GM10847 (cell line): Measurements from ENCODE around the gene SNCB.

Source experiments
- POLR2A ChIP-seq: IDR thresholded peaks from 2 replicates; pipeline ENCODE4 v1.6.1; 2011; ENCODE audit not compliant: insufficient read length; ENCODE audit errors: extremely low read depth

SNCB gene

DNA sequence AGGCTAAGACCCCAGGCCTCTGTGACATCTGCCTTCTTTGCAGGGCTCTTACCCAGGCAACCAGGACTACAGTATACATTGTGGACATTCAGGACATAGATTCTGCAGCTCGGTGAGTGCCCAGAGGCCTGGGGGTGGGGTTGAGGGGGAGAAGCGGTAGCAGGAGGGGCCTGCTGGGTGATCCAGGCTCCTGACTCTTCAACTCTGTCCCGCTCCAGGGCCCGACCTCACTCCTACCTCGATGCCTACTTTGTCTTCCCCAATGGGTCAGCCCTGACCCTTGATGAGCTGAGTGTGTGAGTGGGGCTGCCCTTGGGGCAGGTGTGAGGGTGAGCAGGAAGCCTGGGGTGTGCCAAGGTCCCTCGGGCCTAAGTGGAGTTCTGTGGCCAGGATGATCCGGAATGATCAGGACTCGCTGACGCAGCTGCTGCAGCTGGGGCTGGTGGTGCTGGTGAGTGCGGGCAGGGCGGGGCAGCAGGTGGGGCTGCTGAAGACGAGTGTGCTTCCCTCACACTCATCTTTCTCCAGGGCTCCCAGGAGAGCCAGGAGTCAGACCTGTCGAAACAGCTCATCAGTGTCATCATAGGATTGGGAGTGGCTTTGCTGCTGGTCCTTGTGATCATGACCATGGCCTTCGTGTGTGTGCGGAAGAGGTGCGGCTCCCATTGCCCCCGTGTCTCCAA is 40.2 kb downstream of the SNCB start:
- TF ChIP-seq POLR2A: no peak

DNA sequence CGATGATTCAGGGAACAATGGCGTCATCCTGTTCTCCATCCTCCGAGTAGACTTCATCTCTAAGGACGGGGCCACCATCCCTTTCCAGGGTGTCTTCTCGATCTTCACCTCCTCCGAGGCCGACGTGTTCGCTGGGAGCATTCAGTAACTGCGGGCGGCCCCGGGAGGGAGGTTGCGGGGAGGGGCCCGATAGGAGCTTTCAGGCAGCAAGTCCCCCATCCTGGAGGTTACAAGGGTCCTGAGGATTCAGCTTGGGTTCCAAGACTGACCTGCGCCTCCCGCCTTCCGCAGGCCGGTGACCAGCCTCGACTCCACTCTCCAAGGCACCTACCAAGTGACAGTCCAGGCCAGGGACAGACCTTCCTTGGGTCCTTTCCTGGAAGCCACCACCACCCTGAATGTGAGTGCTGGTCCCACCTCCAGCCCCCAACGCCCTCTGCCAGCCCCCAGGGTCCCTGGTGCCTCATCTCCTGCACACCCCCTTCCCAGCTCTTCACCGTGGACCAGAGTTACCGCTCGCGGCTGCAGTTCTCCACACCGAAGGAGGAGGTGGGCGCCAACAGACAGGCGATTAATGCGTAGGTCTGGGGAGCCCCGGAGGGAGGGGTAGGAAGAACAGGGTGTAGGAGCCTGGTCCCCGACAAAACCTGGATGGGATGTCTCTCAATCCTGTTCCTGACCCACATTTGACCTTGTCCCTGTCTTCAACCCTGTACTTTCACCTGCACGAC is 41.1 kb downstream of the SNCB start:
- no peak for TF ChIP-seq POLR2A

DNA sequence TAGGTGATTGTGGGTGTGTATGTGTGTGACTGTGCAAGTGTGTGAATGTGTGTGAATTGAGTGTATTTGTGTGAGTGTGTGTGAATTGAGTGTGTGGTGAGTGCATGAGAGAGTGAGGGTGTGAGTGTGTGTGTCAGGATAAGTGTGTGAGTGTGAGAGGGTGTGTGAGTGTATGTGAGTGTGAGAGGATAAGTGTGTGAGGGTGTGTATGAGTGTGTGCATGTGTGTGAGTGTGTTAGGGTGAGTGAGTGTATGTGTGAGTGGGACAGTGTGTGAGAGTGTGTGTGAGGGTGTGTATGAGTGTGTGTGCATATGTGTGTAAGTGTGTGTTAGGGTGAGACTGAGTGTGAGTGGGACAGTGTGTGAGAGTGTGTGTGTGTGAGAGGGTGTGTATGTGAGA is 42.0 kb downstream of the SNCB start:
- no peak for TF ChIP-seq POLR2A

DNA sequence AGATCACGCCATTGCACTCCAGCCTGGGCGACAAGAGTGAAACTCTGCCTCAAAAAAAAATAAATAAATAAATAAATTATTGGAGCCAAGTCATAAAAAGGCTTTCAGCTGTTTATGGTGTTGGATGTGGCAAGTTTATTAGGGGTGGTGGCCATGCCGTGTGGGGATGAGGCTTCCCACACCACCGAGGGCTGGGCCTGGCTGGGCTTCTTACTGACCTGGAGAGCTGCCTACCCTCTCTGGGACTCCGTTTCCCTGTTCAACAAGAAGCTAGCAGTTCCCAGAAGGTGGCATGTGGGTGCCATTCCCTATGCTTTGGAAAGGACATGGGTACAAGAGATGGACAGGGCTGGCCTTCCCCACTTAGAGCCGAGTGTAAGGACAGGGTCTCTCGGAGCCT is 42.9 kb downstream of the SNCB start:
- no peak for TF ChIP-seq POLR2A

DNA sequence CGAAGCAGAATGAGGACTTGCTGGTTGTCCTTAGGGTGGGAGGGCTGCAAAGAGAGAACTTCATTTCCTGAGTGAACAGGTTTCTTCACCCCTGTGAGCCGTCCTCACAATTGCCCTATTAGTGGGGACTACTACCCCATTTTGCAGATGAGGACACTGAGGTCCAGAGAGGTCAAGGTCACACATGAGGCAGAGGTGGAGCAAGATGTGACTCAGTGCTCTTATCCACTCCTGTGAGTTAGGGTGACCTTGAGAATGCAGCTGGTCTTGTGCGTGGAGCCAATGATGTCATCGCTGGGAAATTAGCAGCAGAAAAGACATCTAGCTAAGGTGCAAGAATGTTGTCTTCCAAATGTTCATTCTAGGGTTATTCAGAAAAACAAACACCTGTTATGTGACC is 47.3 kb downstream of the SNCB start:
- no peak for TF ChIP-seq POLR2A

DNA sequence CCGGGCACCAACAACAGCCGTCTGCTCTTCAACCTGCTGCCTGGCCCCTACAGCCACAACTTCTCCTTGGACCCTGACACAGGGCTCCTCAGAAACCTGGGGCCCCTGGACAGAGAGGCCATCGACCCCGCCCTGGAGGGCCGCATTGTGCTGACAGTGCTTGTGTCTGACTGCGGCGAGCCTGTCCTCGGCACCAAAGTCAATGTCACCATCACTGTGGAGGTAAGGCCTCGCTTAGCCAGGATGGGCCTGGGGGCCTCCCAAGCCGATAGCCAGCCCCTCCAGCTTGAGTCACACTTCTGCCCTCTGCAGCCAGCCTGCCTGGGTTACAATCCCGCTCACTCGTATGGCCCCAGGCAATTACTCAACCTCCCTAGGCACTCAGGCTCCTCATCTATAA is 49.0 kb downstream of the SNCB start:
- TF ChIP-seq POLR2A: no peak

DNA sequence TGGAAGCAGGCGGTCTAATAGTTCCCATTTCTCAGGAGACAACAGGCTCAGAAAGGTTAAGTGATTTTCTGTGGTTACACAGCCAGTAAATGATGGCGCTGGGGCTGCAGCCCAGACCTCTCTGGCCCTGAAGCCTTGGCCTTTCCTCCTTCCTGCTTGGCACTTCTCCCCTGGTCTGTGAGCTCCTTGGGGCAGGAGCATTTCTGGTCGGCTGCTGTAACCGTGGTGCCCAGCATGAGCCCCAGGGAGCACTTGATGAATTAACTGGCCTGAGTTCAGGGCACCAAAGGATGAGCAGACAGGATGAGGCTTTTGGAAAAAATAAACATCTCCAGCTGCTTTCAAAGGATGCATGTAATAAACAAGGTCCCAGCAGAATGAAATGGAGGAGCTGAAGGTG is 51.0 kb downstream of the SNCB start:
- no peak for TF ChIP-seq POLR2A

DNA sequence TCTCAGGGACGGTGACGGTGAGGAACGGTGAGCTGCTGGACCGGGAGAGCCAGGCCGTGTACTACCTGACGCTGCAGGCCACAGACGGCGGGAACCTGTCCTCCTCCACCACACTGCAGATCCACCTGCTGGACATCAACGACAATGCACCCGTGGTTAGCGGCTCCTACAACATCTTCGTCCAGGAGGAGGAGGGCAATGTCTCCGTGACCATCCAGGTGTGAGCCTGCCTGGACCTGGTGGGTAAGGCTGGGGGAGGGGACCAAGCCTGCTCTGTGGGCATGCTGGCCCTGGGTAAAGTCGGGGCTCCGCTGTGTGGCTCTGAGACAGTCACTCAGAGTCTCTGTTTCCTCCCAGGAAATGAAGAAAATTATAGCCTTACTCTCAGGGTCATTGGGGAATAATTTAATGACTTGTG is 51.9 kb downstream of the SNCB start:
- TF ChIP-seq POLR2A: no peak

DNA sequence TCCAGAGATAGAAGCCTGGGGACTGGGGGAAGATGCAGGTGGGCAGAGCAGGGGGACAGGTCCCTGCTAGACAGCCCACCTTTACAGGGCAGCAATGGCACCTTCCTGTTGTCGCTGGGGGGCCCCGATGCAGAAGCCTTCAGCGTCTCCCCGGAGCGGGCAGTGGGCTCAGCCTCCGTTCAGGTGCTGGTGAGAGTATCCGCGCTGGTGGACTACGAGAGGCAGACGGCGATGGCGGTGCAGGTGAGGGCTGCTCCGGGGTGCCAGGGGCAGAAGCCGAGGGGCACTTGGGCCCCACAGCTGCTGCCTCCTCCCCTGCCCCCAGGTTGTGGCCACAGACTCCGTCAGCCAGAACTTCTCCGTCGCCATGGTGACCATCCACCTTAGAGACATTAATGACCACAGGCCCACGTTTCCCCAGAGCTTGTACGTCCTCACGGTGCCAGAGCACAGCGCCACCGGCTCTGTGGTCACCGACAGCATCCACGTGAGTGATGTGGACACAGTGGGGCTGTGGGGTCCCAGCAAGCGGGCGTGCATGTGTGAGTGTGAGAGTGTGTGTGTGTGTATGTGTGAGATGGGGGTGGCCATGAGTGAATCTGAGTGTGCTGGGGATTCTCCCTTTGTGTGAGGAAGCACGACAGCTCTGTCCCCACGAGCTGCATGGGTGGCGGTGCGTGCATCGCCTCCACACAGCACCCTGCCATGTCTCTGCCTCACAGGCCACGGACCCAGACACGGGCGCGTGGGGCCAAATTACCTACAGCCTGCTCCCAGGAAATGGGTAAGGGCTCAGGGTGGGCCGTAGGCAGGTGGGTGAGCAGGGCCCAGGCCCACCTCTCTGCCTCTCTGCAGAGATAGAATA is 52.8 kb downstream of the SNCB start:
- no peak for TF ChIP-seq POLR2A

DNA sequence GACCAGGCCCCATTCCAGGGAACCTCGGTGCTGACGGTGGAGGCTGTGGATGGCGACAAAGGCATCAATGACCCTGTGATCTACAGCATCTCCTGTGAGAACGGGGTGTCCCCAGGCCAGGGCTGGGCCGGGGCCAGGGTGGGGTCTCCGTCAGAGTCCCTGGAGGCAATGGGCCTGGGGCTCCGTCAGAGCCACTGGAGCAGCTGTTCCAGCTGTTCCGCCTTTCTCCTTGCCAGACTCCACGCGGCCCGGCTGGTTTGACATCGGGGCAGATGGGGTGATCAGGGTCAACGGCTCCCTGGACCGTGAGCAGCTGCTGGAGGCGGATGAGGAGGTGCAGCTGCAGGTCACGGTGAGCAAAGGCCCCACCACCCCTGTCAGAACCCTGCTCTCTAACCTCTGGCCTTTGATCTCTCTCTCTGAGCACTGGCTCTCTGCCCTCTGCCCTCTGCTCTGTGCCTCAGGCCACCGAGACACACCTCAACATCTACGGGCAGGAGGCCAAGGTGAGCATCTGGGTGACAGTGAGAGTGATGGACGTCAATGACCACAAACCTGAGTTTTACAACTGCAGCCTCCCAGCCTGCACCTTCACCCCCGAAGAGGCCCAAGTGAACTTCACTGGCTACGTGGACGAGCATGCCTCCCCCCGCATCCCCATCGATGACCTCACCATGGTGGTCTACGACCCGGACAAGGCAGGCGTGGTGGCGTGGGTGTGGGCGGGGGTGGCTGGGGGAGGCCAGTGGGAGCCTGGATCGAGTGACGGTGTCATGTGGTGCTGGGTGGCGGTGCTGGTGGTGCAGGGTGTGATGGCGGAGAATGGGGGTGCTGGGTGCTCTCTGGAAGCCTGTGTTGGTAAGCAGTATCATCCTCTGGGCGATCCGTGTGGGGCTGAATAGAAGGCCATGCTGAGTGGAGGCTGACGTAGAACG is 54.6 kb downstream of the SNCB start:
- no peak for TF ChIP-seq POLR2A

DNA sequence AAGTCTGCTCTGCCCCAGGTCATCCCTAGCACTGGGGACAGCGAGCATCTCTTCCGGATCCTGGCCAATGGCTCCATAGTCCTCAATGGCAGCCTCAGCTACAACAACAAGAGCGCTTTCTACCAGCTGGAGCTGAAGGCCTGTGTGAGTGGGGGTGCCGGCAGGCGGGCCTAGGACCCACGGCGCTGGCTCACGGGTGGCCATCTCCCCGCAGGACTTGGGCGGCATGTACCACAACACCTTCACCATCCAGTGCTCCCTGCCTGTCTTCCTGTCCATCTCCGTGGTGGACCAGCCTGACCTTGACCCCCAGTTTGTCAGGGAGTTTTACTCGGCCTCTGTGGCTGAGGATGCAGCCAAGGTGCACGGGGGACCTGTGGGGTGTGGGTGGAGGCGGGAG is 55.3 kb downstream of the SNCB start:
- no peak for TF ChIP-seq POLR2A

DNA sequence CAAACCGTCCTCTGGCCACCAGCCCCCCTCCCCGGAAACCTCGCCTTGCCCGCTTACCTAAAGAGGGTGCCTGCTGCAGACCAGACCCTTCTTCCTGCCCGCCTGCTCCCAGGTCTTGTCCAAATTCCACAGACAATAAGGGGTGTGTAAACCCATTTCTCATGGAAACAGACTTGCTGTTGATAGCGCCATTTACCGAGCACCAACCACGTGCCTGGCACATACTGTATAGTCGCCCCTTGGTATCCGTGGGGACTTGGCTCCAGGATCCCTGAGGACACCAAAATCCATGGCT is 56.1 kb downstream of the SNCB start:
- no peak for TF ChIP-seq POLR2A

DNA sequence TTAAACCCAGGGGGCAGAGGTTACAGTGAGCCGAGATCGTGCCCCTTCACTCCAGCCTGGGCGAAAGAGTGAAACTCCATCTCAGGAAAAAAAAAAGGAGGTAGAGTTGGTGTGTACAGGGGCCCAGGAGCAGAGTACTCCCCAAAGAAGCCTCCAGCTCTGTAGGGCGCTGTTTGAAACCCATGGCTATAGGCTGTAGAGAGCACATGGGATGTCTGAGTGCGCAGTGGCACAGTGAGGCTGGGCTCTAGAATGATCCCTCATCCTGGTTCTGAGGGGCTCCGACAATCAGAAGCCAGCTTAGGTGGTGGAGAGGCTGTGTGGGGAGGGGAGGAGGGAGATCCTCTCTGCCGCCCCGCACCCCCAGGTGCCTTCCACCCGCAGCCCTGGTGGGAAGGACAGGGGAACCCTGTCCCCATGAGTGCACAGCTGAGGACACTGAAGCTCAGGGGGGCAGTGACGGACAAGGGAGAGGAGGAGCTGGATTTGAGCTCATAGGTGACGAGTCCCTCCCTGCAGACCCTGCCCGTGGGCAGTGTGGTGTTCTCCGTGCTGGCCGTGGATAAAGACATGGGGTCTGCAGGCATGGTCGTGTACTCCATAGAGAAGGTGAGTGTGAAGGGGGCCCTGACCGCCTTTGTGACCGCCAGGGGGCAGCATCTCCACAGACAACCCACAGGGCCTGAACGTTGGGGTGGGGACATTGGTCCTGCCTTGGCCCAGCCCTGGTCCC is 56.6 kb downstream of the SNCB start:
- TF ChIP-seq POLR2A: no peak
